Loucy (cell line): ENCODE results near the gene ANKRD13C.

Source experiments
- CTCF ChIP-seq: fragments of 200-600 bp; sonication (generic); conservative IDR thresholded peaks from 2 replicates; pipeline ENCODE4 v1.5.1; 2014; ENCODE audit warnings: mild to moderate bottlenecking, antibody characterized with exemption, low read length
- EZH2phosphoT487 ChIP-seq: fragments of 200-600 bp; IDR thresholded peaks from 2 replicates; pipeline ENCODE4 v1.6.1; 2018; ENCODE audit warnings: antibody characterized with exemption, mild to moderate bottlenecking, moderate library complexity, borderline replicate concordance

- TF ChIP-seq CTCF (no peak), EZH2phosphoT487 (no peak)
These were observed 7.3 kb upstream of the ANKRD13C start for GRCh38 chr1:70361727-70362398.
